ENCODE measurements around the gene LCLAT1. TPM values are rescaled to one million over a fixed set of nuclear protein-coding genes. Genes with fewer than 3 reads are reported as not detected.

LCLAT1 gene
- polyA plus RNA-seq, 1 experiment: 25.2 TPM

DNA sequence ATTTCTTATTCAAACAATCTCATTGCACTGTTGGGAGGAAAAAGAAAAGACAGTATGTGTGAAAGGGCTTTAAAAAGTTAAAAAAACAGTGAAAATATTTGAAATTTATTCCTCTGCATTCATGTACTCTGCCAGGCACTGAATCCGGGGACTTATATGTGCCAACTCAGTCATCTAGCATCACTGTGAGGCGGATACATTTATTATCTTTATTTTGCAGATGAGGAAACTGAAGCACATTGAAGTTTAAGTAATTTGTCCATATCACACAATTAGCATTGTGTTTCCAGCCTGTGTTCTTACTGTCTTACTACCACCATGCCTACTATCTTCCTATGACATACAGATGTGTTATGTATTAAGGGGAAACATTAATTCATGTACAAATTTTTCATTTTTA is 1.8 kb downstream of the LCLAT1 start:
- DNase-seq (ENCODE audit: low read depth, low spot score): no peak
- POLR2A ChIA-PET: no interaction called here
- H3K4me3 ChIP-seq (ENCODE audit: low read depth, low read length): peak overlapping the region; percentile 92
- TF ChIP-seq, protein P1, sequence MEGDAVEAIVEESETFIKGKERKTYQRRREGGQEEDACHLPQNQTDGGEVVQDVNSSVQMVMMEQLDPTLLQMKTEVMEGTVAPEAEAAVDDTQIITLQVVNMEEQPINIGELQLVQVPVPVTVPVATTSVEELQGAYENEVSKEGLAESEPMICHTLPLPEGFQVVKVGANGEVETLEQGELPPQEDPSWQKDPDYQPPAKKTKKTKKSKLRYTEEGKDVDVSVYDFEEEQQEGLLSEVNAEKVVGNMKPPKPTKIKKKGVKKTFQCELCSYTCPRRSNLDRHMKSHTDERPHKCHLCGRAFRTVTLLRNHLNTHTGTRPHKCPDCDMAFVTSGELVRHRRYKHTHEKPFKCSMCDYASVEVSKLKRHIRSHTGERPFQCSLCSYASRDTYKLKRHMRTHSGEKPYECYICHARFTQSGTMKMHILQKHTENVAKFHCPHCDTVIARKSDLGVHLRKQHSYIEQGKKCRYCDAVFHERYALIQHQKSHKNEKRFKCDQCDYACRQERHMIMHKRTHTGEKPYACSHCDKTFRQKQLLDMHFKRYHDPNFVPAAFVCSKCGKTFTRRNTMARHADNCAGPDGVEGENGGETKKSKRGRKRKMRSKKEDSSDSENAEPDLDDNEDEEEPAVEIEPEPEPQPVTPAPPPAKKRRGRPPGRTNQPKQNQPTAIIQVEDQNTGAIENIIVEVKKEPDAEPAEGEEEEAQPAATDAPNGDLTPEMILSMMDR (IDR thresholded peaks at IDR 0.05; ENCODE audit: low read depth, low read length): no peak
- no peaks in the 10 kb centered on the region for H3K27me3 ChIP-seq (ENCODE audit: control insufficient read depth, insufficient read depth, low read length)
- H3K9me3 ChIP-seq (ENCODE audit: control insufficient read depth, insufficient read depth, low read length): peaks cover 3% of the 10 kb centered on the region; the same call in 1 of the 2 replicates
- CTCF ChIA-PET: no interaction called here
- H3K27ac ChIP-seq (ENCODE audit: low read depth, low read length): no peak overlapping the region

DNA sequence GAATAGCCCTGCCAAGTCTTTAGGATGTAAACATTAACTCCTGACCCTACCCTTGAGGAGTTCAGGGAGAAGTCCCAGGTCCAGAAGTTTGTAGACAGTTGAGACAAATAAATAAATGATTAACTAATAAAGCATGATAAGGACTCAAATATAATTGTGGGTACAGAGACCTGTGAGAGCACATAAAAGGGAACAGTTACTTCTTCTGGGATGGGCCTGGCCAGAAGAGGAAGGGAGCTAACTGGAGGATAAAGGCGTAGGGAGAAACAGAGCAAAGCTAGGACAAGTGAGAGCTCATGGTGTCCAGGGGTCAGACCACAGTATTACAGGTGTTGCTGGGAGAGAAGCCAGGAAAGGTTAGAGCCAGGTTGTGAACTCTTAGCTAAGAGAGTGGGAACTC is 3.0 kb downstream of the LCLAT1 start:
- ChIA-PET POLR2A (no interaction called here), CTCF (interaction anchor here (1.3 to 1.4 kb wide), 3 partner anchors 242 to 261 kb away, joined by 4 to 7 read pairs (median 5); no protein-coding TSS in a partner anchor)

DNA sequence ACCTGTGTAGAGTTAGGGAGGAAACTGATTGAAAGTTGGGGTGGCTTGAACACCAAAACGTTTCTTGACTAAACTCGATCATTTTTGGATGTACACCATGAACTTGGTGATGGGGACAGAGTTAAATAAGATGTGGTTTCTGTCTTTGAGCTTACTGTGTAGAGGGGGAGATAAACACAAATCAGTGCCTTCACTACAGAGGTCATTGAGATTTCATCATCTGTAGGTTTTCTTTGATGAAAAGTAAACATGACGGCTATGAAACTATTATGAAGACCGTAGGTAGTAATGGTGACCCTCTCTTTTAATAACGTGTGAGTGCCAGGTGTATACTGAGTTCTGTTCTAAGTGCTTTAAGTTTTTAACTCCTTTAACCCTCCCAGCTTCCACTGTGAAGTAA is 6.5 kb downstream of the LCLAT1 start:
- Histone ChIP-seq H3K27me3 (ENCODE audit: control insufficient read depth, insufficient read depth, low read length) (no peaks in the 10 kb centered on the region), H3K4me3 (ENCODE audit: low read depth, low read length) (no peak overlapping the region), H3K27ac (ENCODE audit: low read depth, low read length) (no peak overlapping the region), H3K9me3 (ENCODE audit: control insufficient read depth, insufficient read depth, low read length) (no peaks in the 10 kb centered on the region)
- TF ChIP-seq, protein P1 (IDR thresholded peaks at IDR 0.05; ENCODE audit: low read depth, low read length): no peak
- DNase-seq (ENCODE audit: low read depth, low spot score): no peak
- ChIA-PET POLR2A (interaction anchor here (1.1 kb wide), 1 partner anchor 153 kb away, joined by 3 read pairs; no protein-coding TSS in a partner anchor), CTCF (interaction anchor here (0.6 to 1.2 kb wide), 4 partner anchors 12 to 258 kb away, joined by 3 to 6 read pairs (median 4); no protein-coding TSS in a partner anchor)

More for the DNA sequence above, 3.0 kb downstream of the LCLAT1 start:
- TF ChIP-seq, protein P1 (IDR thresholded peaks at IDR 0.05; ENCODE audit: low read depth, low read length): no peak
- no peaks in the 10 kb centered on the region for H3K27me3 ChIP-seq (ENCODE audit: control insufficient read depth, insufficient read depth, low read length)
- no peak overlapping the region for H3K27ac ChIP-seq (ENCODE audit: low read depth, low read length)
- no peak overlapping the region for H3K4me3 ChIP-seq (ENCODE audit: low read depth, low read length)
- peaks cover 3% of the 10 kb centered on the region; the same call in 1 of the 2 replicates for H3K9me3 ChIP-seq (ENCODE audit: control insufficient read depth, insufficient read depth, low read length)
- no peak for DNase-seq (ENCODE audit: low read depth, low spot score)

DNA sequence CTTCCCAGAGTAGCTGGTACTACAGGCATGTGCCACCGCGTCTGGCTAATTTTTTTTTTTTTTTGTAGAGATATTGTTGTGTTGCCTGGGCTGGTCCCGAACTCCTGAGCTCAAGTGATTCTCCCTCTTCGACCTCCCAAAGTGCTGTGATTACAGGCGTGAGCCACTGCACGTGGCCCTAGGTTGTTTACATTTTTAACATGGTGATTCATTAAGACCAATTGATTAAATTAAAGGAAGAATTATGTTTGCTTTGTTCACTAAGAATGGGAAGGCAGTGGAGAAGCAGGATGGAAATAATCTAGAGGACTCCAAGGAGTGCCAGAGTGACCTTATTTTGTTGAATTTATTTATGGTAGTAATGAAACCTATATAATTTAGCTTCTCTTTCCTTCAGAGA is 7.5 kb downstream of the LCLAT1 start:
- no peak for DNase-seq (ENCODE audit: low read depth, low spot score)
- CTCF ChIA-PET: no interaction called here
- Histone ChIP-seq H3K9me3 (ENCODE audit: control insufficient read depth, insufficient read depth, low read length) (no peaks in the 10 kb centered on the region), H3K4me3 (ENCODE audit: low read depth, low read length) (no peak overlapping the region), H3K27ac (ENCODE audit: low read depth, low read length) (no peak overlapping the region), H3K27me3 (ENCODE audit: control insufficient read depth, insufficient read depth, low read length) (no peaks in the 10 kb centered on the region)
- TF ChIP-seq, protein P1 (IDR thresholded peaks at IDR 0.05; ENCODE audit: low read depth, low read length): no peak
- POLR2A ChIA-PET: interaction anchor here (0.6 to 1.1 kb wide), 3 partner anchors 47 to 160 kb away, joined by 3 to 6 read pairs (median 3); no protein-coding TSS in a partner anchor

DNA sequence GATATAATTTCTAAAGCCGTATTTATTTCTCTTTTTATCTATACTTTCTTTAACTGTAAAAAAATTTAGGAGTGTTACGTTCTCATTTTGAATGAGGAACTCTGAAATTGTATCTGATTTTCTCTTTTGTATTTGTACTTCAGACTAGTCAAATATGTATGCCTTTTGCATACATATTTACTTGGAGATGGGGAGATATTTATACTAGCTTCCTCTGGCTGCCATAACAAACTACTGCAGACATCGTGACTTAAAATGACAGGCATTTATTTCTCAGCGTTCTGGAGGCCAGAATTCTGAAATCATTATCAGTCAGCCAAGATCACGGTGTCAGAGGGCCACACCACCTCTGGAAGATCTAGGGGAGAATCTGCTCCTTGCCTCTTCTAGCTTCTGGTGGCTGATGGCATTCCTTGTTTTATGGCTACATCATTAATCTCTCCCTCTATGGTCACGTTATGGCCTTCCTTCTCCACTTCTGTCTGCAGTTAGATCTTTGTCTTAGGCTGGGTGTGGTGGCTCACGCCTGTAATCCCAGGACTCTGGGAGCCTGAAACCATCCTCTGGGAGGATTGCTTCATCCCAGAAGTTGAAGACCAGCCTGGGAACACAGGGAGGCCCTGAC is 8.2 kb downstream of the LCLAT1 start:
- Histone ChIP-seq H3K27ac (ENCODE audit: low read depth, low read length) (no peak overlapping the region), H3K9me3 (ENCODE audit: control insufficient read depth, insufficient read depth, low read length) (no peaks in the 10 kb centered on the region), H3K27me3 (ENCODE audit: control insufficient read depth, insufficient read depth, low read length) (no peaks in the 10 kb centered on the region), H3K4me3 (ENCODE audit: low read depth, low read length) (no peak overlapping the region)
- no peak for DNase-seq (ENCODE audit: low read depth, low spot score)
- TF ChIP-seq, protein P1 (IDR thresholded peaks at IDR 0.05; ENCODE audit: low read depth, low read length): no peak
- ChIA-PET CTCF (interaction anchor here (0.6 kb wide), 1 partner anchor 89 kb away, joined by 7 read pairs; no protein-coding TSS in a partner anchor), POLR2A (interaction anchor here (0.6 to 0.7 kb wide), 2 partner anchors 47 to 160 kb away, joined by 3 to 6 read pairs; no protein-coding TSS in a partner anchor)
